Omental fat pad (tissue), 4 donors: ENCODE results near the gene NR2F1. TPM values are rescaled to one million over a fixed set of nuclear protein-coding genes. Genes with fewer than 3 reads are reported as not detected.

Experiments
- ATAC-seq: fragments of 150-250 bp; one replicate; pipeline ENCODE4 v1.9.1; 2016; ENCODE audit warnings: mild to moderate bottlenecking, moderate library complexity; ENCODE audit not compliant: low FRiP score
- DNase-seq: peaks from one replicate; pipeline ENCODE4 v3.0.0-alpha.2; 2019; ENCODE audit warnings: low spot score
- CTCF ChIP-seq, 3 donors: fragments of 450-650 bp; IDR thresholded peaks; one replicate each; pipeline ENCODE4 v1.5.1; 2016 to 2017; ENCODE audit warnings: antibody characterized with exemption in 3 of 3, mild to moderate bottlenecking in 3 of 3, moderate library complexity in 2 of 3
- total RNA-seq, 4 donors: library from RNA; depleted of rRNA; stranded (reverse); fragments of >200 nt; gene quantifications; one replicate each; pipeline ENCODE4 v1.1.0, GENCODE V29; 2016

The NR2F1 gene
- total RNA-seq, 4 donors from 2014 or later = 15.6 to 117 (median 68.3) TPM

GRCh38 chr5:93635991-93636390, 53.0 kb downstream of the NR2F1 start:
- ATAC-seq = no peak
- DNase-seq = no peak
- no peak for TF ChIP-seq CTCF (IDR thresholded peaks at IDR 0.05)

- DNase-seq (no peak), ATAC-seq (no peak)
- no peak for TF ChIP-seq CTCF (IDR thresholded peaks at IDR 0.05)
These were observed 53.8 kb downstream of the NR2F1 start for GRCh38 chr5:93636837-93637236.

- DNase-seq (no peak), ATAC-seq (no peak)
- no peak for TF ChIP-seq CTCF (IDR thresholded peaks at IDR 0.05)
These were observed 54.7 kb downstream of the NR2F1 start for GRCh38 chr5:93637697-93638096.

- ATAC-seq (no peak), DNase-seq (no peak)
- TF ChIP-seq CTCF (IDR thresholded peaks at IDR 0.05) = no peak
These were observed 59.5 kb downstream of the NR2F1 start for GRCh38 chr5:93642526-93642925.

Other genes starting within 250 kb of the NR2F1 start
- 10 to 100 TPM; 17.3 to 31.0 (median 22.9) TPM for gene NR2F1-AS1, start 2.0 kb upstream of the NR2F1 start, total RNA-seq
- 1 to 10 TPM; 3.0 to 6.5 (median 3.4) TPM for gene POU5F2, start 158.4 kb downstream of the NR2F1 start, total RNA-seq